ENCODE measurements around the gene DYNC2H1.

Gene DYNC2H1

GRCh38 chr11:103487113-103487512 is 377.9 kb downstream of the DYNC2H1 start:
- H3K36me3 ChIP-seq (ENCODE audit: control insufficient read depth in 2 of 2, insufficient read depth in 1 of 2, low read length in 2 of 2), result no peaks in the 10 kb centered on the region
- H3K27ac ChIP-seq (ENCODE audit: extremely low read depth, low read depth, low read length), result no peak overlapping the region
- POLR2A ChIA-PET, result no interaction called here
- TF ChIP-seq ZNF560 (tag by site-specific recombination; IDR thresholded peaks at IDR 0.05; ENCODE audit: borderline replicate concordance), result no peak
- TF ChIP-seq ZNF174 (tag by site-specific recombination; IDR thresholded peaks at IDR 0.05), result no peak
- no peak for TF ChIP-seq ZNF585B (tag by site-specific recombination; IDR thresholded peaks at IDR 0.05)
- TF ChIP-seq ZFP37 (tag by site-specific recombination; IDR thresholded peaks at IDR 0.05), result no peak
- TF ChIP-seq ZNF184 (tag by site-specific recombination; IDR thresholded peaks at IDR 0.05), result no peak
- TF ChIP-seq ZNF785 (tag by site-specific recombination; IDR thresholded peaks at IDR 0.05), result no peak
- no peak for TF ChIP-seq HOXA7 (CRISPR knock-in tag; IDR thresholded peaks at IDR 0.05; ENCODE audit: borderline replicate concordance)
- no peak for TF ChIP-seq ZNF248 (tag by site-specific recombination; IDR thresholded peaks at IDR 0.05)
- no peak for TF ChIP-seq ZNF10 (tag by site-specific recombination; IDR thresholded peaks at IDR 0.05)
- TF ChIP-seq ZNF521 (tag by site-specific recombination; IDR thresholded peaks at IDR 0.05), result no peak
- TF ChIP-seq SCRT2 (tag by site-specific recombination; IDR thresholded peaks at IDR 0.05), result no peak
- TF ChIP-seq, protein P1, sequence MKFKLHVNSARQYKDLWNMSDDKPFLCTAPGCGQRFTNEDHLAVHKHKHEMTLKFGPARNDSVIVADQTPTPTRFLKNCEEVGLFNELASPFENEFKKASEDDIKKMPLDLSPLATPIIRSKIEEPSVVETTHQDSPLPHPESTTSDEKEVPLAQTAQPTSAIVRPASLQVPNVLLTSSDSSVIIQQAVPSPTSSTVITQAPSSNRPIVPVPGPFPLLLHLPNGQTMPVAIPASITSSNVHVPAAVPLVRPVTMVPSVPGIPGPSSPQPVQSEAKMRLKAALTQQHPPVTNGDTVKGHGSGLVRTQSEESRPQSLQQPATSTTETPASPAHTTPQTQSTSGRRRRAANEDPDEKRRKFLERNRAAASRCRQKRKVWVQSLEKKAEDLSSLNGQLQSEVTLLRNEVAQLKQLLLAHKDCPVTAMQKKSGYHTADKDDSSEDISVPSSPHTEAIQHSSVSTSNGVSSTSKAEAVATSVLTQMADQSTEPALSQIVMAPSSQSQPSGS (tag by site-specific recombination; IDR thresholded peaks at IDR 0.05; ENCODE audit: low read depth), result no peak
- no peak overlapping the region for H3K4me3 ChIP-seq (ENCODE audit: low read depth, low read length)
- CTCF ChIA-PET, result no interaction called here
- no peaks in the 10 kb centered on the region for H3K9me3 ChIP-seq (ENCODE audit: control insufficient read depth, insufficient read depth, low read depth, low read length)
- no peaks in the 10 kb centered on the region for H3K4me1 ChIP-seq (ENCODE audit: control insufficient read depth, insufficient read depth, low read length)

DNA sequence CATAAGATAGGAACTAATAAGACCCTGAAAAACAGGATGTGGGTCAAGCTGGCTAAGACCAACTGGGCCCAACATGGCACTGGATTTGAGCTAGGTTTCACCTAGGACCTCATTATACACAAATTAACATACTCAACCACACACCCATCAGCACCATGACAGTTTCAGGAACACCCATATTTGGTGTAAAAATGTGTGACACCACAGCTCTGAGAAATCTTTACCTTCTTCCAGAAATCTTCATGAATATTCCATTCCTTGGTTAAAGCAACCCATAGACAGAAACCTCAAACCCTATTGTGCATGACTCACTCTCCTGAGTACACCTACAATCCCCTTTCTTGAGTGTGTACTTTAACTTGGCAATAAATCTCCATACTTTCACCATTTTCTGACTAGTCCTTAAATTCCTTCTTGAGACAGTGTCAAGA is 378.8 kb downstream of the DYNC2H1 start:
- H3K4me3 ChIP-seq (ENCODE audit: low read depth, low read length), result no peak overlapping the region

More for the DNA sequence above, 378.8 kb downstream of the DYNC2H1 start:
- TF ChIP-seq ZNF514 (tag by site-specific recombination; IDR thresholded peaks at IDR 0.05) (no peak), TCF7L2 (IDR thresholded peaks at IDR 0.05; ENCODE audit: borderline replicate concordance, low read depth, low read length) (no peak), ZNF221 (tag by site-specific recombination; IDR thresholded peaks at IDR 0.05; ENCODE audit: borderline replicate concordance) (no peak), ZBTB20 (tag by site-specific recombination; IDR thresholded peaks at IDR 0.05) (no peak), ZNF302 (tag by site-specific recombination; IDR thresholded peaks at IDR 0.05; ENCODE audit: low read depth) (no peak), ZNF600 (tag by site-specific recombination; IDR thresholded peaks at IDR 0.05) (no peak), ZNF747 (tag by site-specific recombination; IDR thresholded peaks at IDR 0.05) (no peak), ZNF391 (tag by site-specific recombination; IDR thresholded peaks at IDR 0.05; ENCODE audit: borderline replicate concordance, low read depth) (no peak), ZBTB21 (tag by site-specific recombination; IDR thresholded peaks at IDR 0.05) (no peak), HOXA7 (CRISPR knock-in tag; IDR thresholded peaks at IDR 0.05; ENCODE audit: borderline replicate concordance) (no peak)
- TF ChIP-seq, protein P2, sequence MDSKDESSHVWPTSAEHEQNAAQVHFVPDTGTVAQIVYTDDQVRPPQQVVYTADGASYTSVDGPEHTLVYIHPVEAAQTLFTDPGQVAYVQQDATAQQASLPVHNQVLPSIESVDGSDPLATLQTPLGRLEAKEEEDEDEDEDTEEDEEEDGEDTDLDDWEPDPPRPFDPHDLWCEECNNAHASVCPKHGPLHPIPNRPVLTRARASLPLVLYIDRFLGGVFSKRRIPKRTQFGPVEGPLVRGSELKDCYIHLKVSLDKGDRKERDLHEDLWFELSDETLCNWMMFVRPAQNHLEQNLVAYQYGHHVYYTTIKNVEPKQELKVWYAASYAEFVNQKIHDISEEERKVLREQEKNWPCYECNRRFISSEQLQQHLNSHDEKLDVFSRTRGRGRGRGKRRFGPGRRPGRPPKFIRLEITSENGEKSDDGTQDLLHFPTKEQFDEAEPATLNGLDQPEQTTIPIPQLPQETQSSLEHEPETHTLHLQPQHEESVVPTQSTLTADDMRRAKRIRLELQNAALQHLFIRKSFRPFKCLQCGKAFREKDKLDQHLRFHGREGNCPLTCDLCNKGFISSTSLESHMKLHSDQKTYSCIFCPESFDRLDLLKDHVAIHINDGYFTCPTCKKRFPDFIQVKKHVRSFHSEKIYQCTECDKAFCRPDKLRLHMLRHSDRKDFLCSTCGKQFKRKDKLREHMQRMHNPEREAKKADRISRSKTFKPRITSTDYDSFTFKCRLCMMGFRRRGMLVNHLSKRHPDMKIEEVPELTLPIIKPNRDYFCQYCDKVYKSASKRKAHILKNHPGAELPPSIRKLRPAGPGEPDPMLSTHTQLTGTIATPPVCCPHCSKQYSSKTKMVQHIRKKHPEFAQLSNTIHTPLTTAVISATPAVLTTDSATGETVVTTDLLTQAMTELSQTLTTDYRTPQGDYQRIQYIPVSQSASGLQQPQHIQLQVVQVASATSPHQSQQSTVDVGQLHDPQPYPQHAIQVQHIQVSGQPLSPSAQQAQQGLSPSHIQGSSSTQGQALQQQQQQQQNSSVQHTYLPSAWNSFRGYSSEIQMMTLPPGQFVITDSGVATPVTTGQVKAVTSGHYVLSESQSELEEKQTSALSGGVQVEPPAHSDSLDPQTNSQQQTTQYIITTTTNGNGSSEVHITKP (tag by site-specific recombination; IDR thresholded peaks at IDR 0.05), result no peak
- TF ChIP-seq, protein P3, sequence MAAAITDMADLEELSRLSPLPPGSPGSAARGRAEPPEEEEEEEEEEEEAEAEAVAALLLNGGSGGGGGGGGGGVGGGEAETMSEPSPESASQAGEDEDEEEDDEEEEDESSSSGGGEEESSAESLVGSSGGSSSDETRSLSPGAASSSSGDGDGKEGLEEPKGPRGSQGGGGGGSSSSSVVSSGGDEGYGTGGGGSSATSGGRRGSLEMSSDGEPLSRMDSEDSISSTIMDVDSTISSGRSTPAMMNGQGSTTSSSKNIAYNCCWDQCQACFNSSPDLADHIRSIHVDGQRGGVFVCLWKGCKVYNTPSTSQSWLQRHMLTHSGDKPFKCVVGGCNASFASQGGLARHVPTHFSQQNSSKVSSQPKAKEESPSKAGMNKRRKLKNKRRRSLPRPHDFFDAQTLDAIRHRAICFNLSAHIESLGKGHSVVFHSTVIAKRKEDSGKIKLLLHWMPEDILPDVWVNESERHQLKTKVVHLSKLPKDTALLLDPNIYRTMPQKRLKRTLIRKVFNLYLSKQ (tag by site-specific recombination; IDR thresholded peaks at IDR 0.05; ENCODE audit: borderline replicate concordance), result no peak
- TF ChIP-seq, protein P1 (tag by site-specific recombination; IDR thresholded peaks at IDR 0.05; ENCODE audit: low read depth), result no peak
- ChIA-PET POLR2A (no interaction called here), CTCF (no interaction called here)
- H3K4me1 ChIP-seq (ENCODE audit: control insufficient read depth, insufficient read depth, low read length), result no peaks in the 10 kb centered on the region
- H3K9me3 ChIP-seq (ENCODE audit: control insufficient read depth, insufficient read depth, low read depth, low read length), result no peaks in the 10 kb centered on the region
- no peaks in the 10 kb centered on the region for H3K36me3 ChIP-seq (ENCODE audit: control insufficient read depth in 2 of 2, insufficient read depth in 1 of 2, low read length in 2 of 2)
- H3K27ac ChIP-seq (ENCODE audit: extremely low read depth, low read depth, low read length), result no peak overlapping the region
